HEK293 (cell line): Measurements from ENCODE around the gene STIL.

Source experiments
- CTCF ChIA-PET: fragments of 350-600 bp; formaldehyde crosslinking; extraction: SDS; loops from one replicate; lab custom pipeline; 2021; ENCODE audit warnings: antibody characterized with exemption; lab: Yijun Ruan, JAX
- POLR2A ChIA-PET: fragments of 300-600 bp; formaldehyde crosslinking; extraction: SDS; loops from one replicate; lab custom pipeline; 2020; ENCODE audit warnings: antibody characterized with exemption, inconsistent platforms; lab: Yijun Ruan, JAX
- H3K27ac ChIP-seq: fragments of 200-500 bp; sonication (Bioruptor generic); 2 replicates; pipeline ENCODE4 v1.5.1; 2014; ENCODE audit warnings: low read depth, low read length, control low read depth, inconsistent platforms; ENCODE audit errors: extremely low read depth
- H3K36me3 ChIP-seq, 2 experiments: fragments of 200-500 bp in 1 of 2; sonication (Bioruptor generic) in 1 of 2; 1 replicate in 1 of 2; 2 replicates in 1 of 2; pipeline ENCODE4 v1.5.1; 2014 to 2017; ENCODE audit warnings: inconsistent platforms in 2 of 2, low read length in 2 of 2; ENCODE audit not compliant: control insufficient read depth in 2 of 2, insufficient read depth in 1 of 2
- H3K4me1 ChIP-seq: fragments of 200-500 bp; sonication (Bioruptor generic); 2 replicates; pipeline ENCODE4 v1.5.1; 2014; ENCODE audit warnings: mild to moderate bottlenecking, low read length, inconsistent platforms; ENCODE audit not compliant: control insufficient read depth, insufficient read depth
- H3K4me3 ChIP-seq: 2 replicates; pipeline ENCODE4 v1.5.1; 2011; ENCODE audit warnings: low read depth, mild to moderate bottlenecking, control low read depth, low read length, moderate library complexity
- H3K9me3 ChIP-seq: fragments of 200-500 bp; sonication (Bioruptor generic); 2 replicates; pipeline ENCODE4 v1.5.1; 2014; ENCODE audit warnings: low read depth, low read length, inconsistent platforms; ENCODE audit not compliant: control insufficient read depth, insufficient read depth
- IKZF3 ChIP-seq: fragments of 450-650 bp; IDR thresholded peaks from 2 replicates; pipeline ENCODE4 v1.5.0; 2018; ENCODE audit warnings: missing biosample characterization, mild to moderate bottlenecking, missing genetic modification characterization, moderate library complexity
- PRDM1 ChIP-seq: fragments of 450-650 bp; formaldehyde crosslinking; IDR thresholded peaks from 2 replicates; pipeline ENCODE4; 2016; ENCODE audit warnings: missing biosample characterization, missing genetic modification characterization
- SCRT1 ChIP-seq: fragments of 450-650 bp; formaldehyde crosslinking; IDR thresholded peaks from 2 replicates; pipeline ENCODE4 v1.5.1; 2016; ENCODE audit warnings: missing biosample characterization, missing genetic modification characterization, borderline replicate concordance
- SCRT2 ChIP-seq: fragments of 450-650 bp; formaldehyde crosslinking; IDR thresholded peaks from 2 replicates; pipeline ENCODE4 v1.5.1; 2016; ENCODE audit warnings: missing biosample characterization, missing genetic modification characterization
- TCF7L2 ChIP-seq: IDR thresholded peaks from 2 replicates; pipeline ENCODE4 v1.6.1; 2011; ENCODE audit warnings: low read depth, mild to moderate bottlenecking, inconsistent platforms, low read length, moderate library complexity, borderline replicate concordance
- ZBTB17 ChIP-seq: fragments of 450-650 bp; formaldehyde crosslinking; IDR thresholded peaks from 2 replicates; pipeline ENCODE4 v1.5.1; 2016; ENCODE audit warnings: missing biosample characterization, missing genetic modification characterization
- ZBTB20 ChIP-seq: fragments of 450-650 bp; formaldehyde crosslinking; IDR thresholded peaks from 2 replicates; pipeline ENCODE4 v1.5.1; 2016; ENCODE audit warnings: missing biosample characterization, missing genetic modification characterization
- ZEB2 ChIP-seq: fragments of 450-650 bp; formaldehyde crosslinking; IDR thresholded peaks from 2 replicates; pipeline ENCODE4 v1.5.1; 2016; ENCODE audit warnings: missing biosample characterization, missing genetic modification characterization
- ZFP3 ChIP-seq: fragments of 450-650 bp; formaldehyde crosslinking; IDR thresholded peaks from 2 replicates; pipeline ENCODE4 v1.5.1; 2016; ENCODE audit warnings: low read depth, missing biosample characterization, missing genetic modification characterization
- ZNF335 ChIP-seq: fragments of 450-650 bp; formaldehyde crosslinking; conservative IDR thresholded peaks from 2 replicates; pipeline ENCODE4 v1.5.1; 2016; ENCODE audit warnings: missing biosample characterization, missing genetic modification characterization
- ZNF366 ChIP-seq: fragments of 450-650 bp; formaldehyde crosslinking; conservative IDR thresholded peaks from 2 replicates; pipeline ENCODE4 v1.5.1; 2016; ENCODE audit warnings: missing biosample characterization, missing genetic modification characterization
- ZNF416 ChIP-seq: fragments of 450-650 bp; formaldehyde crosslinking; IDR thresholded peaks from 2 replicates; pipeline ENCODE4 v1.5.1; 2016; ENCODE audit warnings: missing biosample characterization, missing genetic modification characterization
- ZNF433 ChIP-seq: fragments of 450-650 bp; formaldehyde crosslinking; IDR thresholded peaks from 2 replicates; pipeline ENCODE4 v1.5.1; 2016; ENCODE audit warnings: missing biosample characterization, missing genetic modification characterization, low read depth
- ZNF600 ChIP-seq: fragments of 450-650 bp; formaldehyde crosslinking; IDR thresholded peaks from 2 replicates; pipeline ENCODE4 v1.5.1; 2016; ENCODE audit warnings: missing biosample characterization, missing genetic modification characterization
- ZNF701 ChIP-seq: fragments of 450-650 bp; formaldehyde crosslinking; IDR thresholded peaks from 2 replicates; pipeline ENCODE4 v1.5.1; 2016; ENCODE audit warnings: missing biosample characterization, missing genetic modification characterization
- ZNF837 ChIP-seq: fragments of 450-650 bp; formaldehyde crosslinking; IDR thresholded peaks from 2 replicates; pipeline ENCODE4 v1.5.1; 2016; ENCODE audit warnings: missing biosample characterization, missing genetic modification characterization
- TF ChIP-seq, protein P1 (sequence below): fragments of 450-650 bp; formaldehyde crosslinking; IDR thresholded peaks from 2 replicates; pipeline ENCODE4 v1.5.1; 2016; ENCODE audit warnings: missing biosample characterization, missing genetic modification characterization

Gene STIL

DNA sequence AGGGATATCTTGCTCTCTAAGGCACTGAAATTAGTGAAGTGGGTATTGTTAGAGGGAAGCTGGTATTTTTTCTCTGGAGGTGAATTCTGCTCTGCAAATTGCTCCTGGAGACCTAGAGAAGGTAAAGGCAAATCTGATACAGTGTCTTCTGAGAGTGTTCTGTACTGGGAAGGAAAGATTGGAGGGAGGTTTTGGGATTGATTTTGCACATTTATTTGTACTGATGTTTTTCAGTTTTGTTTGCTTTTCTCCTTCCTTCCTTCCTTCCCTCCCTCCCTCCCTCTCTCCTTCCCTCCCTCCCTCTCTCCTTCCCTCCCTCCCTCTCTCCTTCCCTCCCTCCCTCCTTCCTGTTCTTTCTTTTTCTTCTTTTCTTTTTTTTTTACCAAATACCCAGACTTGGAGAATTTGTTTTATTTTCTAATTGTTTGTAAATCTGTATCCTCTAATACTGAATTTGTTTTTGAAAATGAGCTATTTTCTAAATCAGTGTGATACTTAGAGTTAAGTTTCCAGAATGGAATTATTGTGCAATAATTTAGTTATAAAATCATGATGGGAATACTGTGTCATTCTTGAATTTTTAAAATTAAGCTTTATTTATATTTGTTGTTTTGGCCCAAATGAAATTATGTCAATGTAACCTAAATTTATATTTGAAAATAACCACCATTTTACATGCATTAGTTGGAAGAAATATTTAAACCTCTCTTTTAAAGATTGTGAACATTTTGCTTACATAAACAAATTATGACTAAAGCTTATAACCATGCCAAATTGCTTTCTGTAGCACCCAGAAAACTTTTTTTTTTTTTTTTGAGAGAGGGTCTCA, 24.5 kb upstream of the STIL start:
- H3K36me3 ChIP-seq, result peaks cover 5 to 7% of the 10 kb centered on the region in 2 experiments; a peak in 2 of 3 replicates
- no peak overlapping the region for H3K4me3 ChIP-seq
- no peaks in the 10 kb centered on the region for H3K9me3 ChIP-seq
- H3K4me1 ChIP-seq, result no peaks in the 10 kb centered on the region
- CTCF ChIA-PET, result interaction anchor here (0.5 to 1.3 kb wide), 10 partner anchors 8 to 660 kb away, joined by 3 to 6 read pairs (median 3); no protein-coding TSS in a partner anchor
- POLR2A ChIA-PET, result interaction anchor here (0.7 to 1.7 kb wide), 4 partner anchors 10 to 26 kb away, joined by 3 to 10 read pairs (median 4); partner anchors contain the start of gene STIL
- H3K27ac ChIP-seq, result no peak overlapping the region
- TF ChIP-seq ZNF837 (no peak), PRDM1 (tag by site-specific recombination) (peak; percentile 52), ZNF433 (tag by site-specific recombination) (no peak), ZNF366 (peak; percentile 67), ZFP3 (tag by site-specific recombination) (no peak)
- TF ChIP-seq, protein P1, sequence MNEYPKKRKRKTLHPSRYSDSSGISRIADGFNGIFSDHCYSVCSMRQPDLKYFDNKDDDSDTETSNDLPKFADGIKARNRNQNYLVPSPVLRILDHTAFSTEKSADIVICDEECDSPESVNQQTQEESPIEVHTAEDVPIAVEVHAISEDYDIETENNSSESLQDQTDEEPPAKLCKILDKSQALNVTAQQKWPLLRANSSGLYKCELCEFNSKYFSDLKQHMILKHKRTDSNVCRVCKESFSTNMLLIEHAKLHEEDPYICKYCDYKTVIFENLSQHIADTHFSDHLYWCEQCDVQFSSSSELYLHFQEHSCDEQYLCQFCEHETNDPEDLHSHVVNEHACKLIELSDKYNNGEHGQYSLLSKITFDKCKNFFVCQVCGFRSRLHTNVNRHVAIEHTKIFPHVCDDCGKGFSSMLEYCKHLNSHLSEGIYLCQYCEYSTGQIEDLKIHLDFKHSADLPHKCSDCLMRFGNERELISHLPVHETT, result no peak

DNA sequence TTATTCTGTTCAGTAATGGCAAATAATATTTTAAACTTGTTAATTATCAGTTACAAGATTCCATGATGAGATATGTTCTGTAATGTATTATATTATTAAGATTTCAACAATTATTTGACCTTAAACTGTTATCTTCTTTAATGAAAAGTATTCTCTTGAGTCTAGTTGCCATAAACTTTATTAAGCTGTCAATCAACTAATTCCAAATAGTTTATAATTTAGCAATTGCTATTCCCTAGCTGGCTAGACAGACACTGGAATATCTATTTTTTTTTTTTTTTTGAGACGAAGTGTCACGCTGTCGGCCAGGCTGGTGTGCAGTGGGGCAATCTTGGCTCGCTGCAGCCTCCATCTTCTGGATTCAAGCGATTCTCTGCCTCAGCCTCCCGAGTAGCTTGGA, 23.4 kb upstream of the STIL start:
- H3K27ac ChIP-seq, result no peak overlapping the region
- H3K4me1 ChIP-seq, result no peaks in the 10 kb centered on the region
- peaks cover 5 to 7% of the 10 kb centered on the region in 2 experiments; a peak in 2 of 3 replicates for H3K36me3 ChIP-seq
- no peak overlapping the region for H3K4me3 ChIP-seq
- ChIA-PET CTCF (interaction anchor here (0.6 to 1.2 kb wide), 4 partner anchors 19 to 715 kb away, joined by 3 to 4 read pairs (median 4); no protein-coding TSS in a partner anchor), POLR2A (interaction anchor here (0.9 to 1.7 kb wide), 3 partner anchors 14 to 25 kb away, joined by 3 to 10 read pairs (median 3); partner anchors contain the start of gene STIL)
- H3K9me3 ChIP-seq, result no peaks in the 10 kb centered on the region
- TF ChIP-seq ZEB2 (tag by site-specific recombination) (no peak), ZNF701 (no peak), TCF7L2 (no peak)

- Histone ChIP-seq H3K4me1 (no peaks in the 10 kb centered on the region), H3K9me3 (no peaks in the 10 kb centered on the region), H3K36me3 (peaks cover 5 to 7% of the 10 kb centered on the region in 2 experiments; a peak in 2 of 3 replicates), H3K4me3 (peak overlapping the region; percentile 84), H3K27ac (peak overlapping the region; percentile 99)
- POLR2A ChIA-PET, result interaction anchor here (0.8 to 4.7 kb wide), 3 partner anchors 10 to 35 kb away, joined by 3 to 88 read pairs (median 5); partner anchors contain the start of gene STIL
- CTCF ChIA-PET, result interaction anchor here (1.5 kb wide), 1 partner anchor 72 kb away, joined by 3 read pairs; no protein-coding TSS in a partner anchor
- 0 out of 2 replicates have a peak, but pooled peaks have one; percentile 17 for TF ChIP-seq ZEB2 (tag by site-specific recombination)
- no peak for TF ChIP-seq ZNF600 (tag by site-specific recombination)
- 0 out of 2 replicates have a peak, but pooled peaks have one; percentile 16 for TF ChIP-seq IKZF3 (tag by site-specific recombination)
- 0 out of 2 replicates have a peak, but pooled peaks have one; percentile 3 for TF ChIP-seq ZBTB20 (tag by site-specific recombination)
- 0 out of 2 replicates have a peak, but pooled peaks have one; percentile 20 for TF ChIP-seq SCRT1 (tag by site-specific recombination)
- peak; percentile 8; the same call in 1 of the 2 replicates for TF ChIP-seq ZNF335 (tag by site-specific recombination)
- no peak for TF ChIP-seq ZNF416 (tag by site-specific recombination)
- peak; percentile 1 for TF ChIP-seq ZBTB17
- peak; percentile 63; the same call in 1 of the 2 replicates for TF ChIP-seq SCRT2 (tag by site-specific recombination)
Measured at GRCh38 chr1:47334765-47335435, 21.0 kb upstream of the STIL start.
